Right cardiac atrium (tissue), 5 donors: ENCODE data around the gene PLXNA2. TPM values are rescaled to one million over a fixed set of nuclear protein-coding genes. Genes with fewer than 3 reads are reported as not detected.
A peak's percentile ranks its signal among the peaks of the same experiment; 100 is the strongest.

Experiments used
- ATAC-seq, 2 donors: fragments of 200-7000 bp; cut with Tn5 transposase; one replicate each; pipeline versions ENCODE4 v1.8.0 to v1.9.1; 2020; ENCODE audit warnings: moderate library complexity in 2 of 2, mild to moderate bottlenecking in 1 of 2
- DNase-seq, 3 donors: peaks; one replicate each; pipeline ENCODE4 v3.0.0-alpha.2; 2020
- H3K27ac ChIP-seq: one replicate; pipeline ENCODE4 v1.5.1; 2013; ENCODE audit warnings: mild to moderate bottlenecking, low read length, control low read depth, moderate library complexity
- H3K27me3 ChIP-seq: one replicate; pipeline ENCODE4 v1.6.1; 2013; ENCODE audit not compliant: control insufficient read depth, insufficient read depth
- H3K4me1 ChIP-seq: one replicate; pipeline ENCODE4 v1.6.1; 2013; ENCODE audit warnings: low read length; ENCODE audit not compliant: control insufficient read depth, insufficient read depth
- H3K4me3 ChIP-seq: one replicate; pipeline ENCODE4 v1.5.1; 2013; ENCODE audit warnings: low read length, control low read depth
- H3K9me3 ChIP-seq: one replicate; pipeline ENCODE4 v1.6.1; 2013; ENCODE audit warnings: low read length; ENCODE audit not compliant: control insufficient read depth
- WGBS: extraction: QIAGEN DNeasy Blood & Tissue Kit; methylation state at CpG from one replicate; pipeline ENCODE4 v1.1.7; 2013; 5-methylcytosine and 5-hydroxymethylcytosine counted together
- intact Hi-C, 4 donors: fragments of 100-400 bp; cut with DNase I; formaldehyde crosslinking; loops; one replicate each; pipeline versions ENCODE4 v1.11.0 to v1.14.0; 2022 to 2023
- polyA plus RNA-seq: library from polyadenylated mRNA; stranded (reverse); fragments of 200-250 nt; gene quantifications from one replicate; pipeline ENCODE4 v1.2.3, GENCODE V29; 2013
- total RNA-seq, 4 donors: library from RNA; stranded (reverse); fragmentation: NEBNext Ultra II Directional; extraction: Animal tissue kit (Norgen Biotek cat#: 25700); gene quantifications; one replicate each; pipeline ENCODE4 v1.2.1, GENCODE V29; 2021
- donor health status: healthy with polysubstance abuse.
- donor health status: DM: no; HTN: yes; CAD: no.
- donor health status: DM: no; HTN: no; CAD: no.
- donor health status: DM: no; HTN: yes; CAD: no; lungs with severe emphysema.
- donor health status: DM: yes; HTN: yes; CAD: no.

PLXNA2 gene
- total and polyA plus RNA-seq, 5 donors, result 7.3 to 26.6 (median 16.4) TPM

DNA sequence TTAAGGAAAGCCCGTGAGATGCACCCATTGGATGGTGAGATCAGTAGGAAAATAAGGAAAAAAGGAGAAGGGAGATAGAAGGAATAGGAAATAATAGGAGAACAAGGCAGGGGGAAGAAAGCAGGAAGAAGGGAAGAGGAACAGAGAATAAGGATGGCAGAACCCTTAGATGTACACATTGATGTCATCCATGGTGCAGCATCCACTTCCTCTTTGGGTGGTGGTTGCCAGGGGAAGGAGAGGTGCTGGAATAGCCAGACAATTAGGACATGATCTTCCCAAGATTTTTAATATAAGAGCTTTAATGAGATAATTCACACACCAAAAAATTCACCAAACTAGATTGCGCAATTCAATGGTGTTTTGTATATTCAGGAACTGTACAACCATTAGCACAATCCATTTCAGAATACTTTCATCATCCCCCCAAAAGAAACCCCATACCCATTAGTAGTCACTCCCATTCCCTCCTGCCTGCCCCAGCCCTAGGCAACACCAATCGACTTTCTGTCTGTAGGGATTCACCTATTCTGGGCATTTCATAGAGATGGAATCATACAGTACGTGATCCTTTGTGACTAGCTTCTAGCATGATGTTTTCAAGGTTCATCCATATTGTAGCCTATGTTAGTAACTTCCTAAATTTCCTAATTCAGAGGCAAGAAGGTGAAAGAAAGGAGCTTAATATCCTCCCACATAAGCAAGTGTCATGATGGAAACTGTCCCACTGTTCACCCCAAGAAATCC lies 121.4 kb downstream of the PLXNA2 start:
- ATAC-seq, result no peak
- intact Hi-C loops, result no loop called here
- no peak overlapping the region for H3K4me3 ChIP-seq
- H3K4me1 ChIP-seq, result no peaks in the 10 kb centered on the region
- WGBS, result 97% methylated on average over 4 of the region's 4 CpGs
- no peak overlapping the region for H3K27ac ChIP-seq
- DNase-seq, result no peak
- H3K9me3 ChIP-seq, result no peaks in the 10 kb centered on the region
- no peaks in the 10 kb centered on the region for H3K27me3 ChIP-seq

DNA sequence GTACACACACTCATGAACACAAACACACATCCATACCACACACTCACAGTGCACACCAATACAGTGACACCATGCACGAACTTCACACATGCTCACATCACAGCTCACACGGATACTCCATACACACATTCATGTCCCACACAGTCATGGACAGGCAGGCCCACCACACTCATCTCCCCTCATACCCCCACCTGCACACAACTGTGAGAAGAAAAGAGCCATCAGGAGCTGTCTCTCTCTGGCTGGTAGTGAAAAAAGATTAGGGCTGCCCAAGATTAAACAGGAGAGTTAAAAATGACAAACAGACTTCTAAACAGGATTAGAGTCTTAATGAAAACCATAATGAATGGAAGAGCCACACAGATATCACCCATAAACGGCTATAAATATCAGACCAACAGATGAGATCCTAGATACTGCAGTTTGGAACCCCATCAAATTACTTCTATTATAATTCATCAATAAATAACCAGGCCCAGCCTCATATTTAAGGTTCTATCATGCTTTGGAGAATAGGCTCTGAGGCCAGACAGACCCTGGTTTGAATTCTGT lies 122.3 kb downstream of the PLXNA2 start:
- Histone ChIP-seq H3K27me3 (no peaks in the 10 kb centered on the region), H3K9me3 (no peaks in the 10 kb centered on the region), H3K27ac (no peak overlapping the region), H3K4me1 (no peaks in the 10 kb centered on the region), H3K4me3 (no peak overlapping the region)
- WGBS, result 93% methylated on average over 3 of the region's 3 CpGs
- ATAC-seq (no peak), DNase-seq (no peak)
- intact Hi-C loops, result no loop called here

DNA sequence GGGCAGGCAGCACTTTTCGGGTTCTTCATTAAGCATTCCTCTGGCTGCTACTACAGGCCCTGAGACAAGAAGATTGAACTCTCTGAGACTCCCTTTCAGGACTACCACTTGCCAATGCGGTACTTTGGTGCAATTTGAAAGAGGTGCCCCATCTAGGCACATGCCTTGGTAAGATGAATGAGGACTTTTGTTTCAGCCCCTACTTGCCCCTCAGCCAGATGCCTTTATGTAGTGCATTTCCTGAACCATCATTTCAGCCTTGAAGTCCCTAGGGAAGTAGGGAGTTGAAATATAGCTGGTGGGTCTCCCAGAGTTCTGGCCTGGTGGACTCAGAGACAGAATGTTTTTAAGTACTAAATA lies 123.8 kb downstream of the PLXNA2 start:
- 35% methylated on average over 2 of the region's 2 CpGs for WGBS
- Histone ChIP-seq H3K4me3 (no peak overlapping the region), H3K27me3 (no peaks in the 10 kb centered on the region), H3K27ac (no peak overlapping the region), H3K9me3 (no peaks in the 10 kb centered on the region), H3K4me1 (no peaks in the 10 kb centered on the region)
- DNase-seq (no peak), ATAC-seq (no peak)
- intact Hi-C loops, result no loop called here

DNA sequence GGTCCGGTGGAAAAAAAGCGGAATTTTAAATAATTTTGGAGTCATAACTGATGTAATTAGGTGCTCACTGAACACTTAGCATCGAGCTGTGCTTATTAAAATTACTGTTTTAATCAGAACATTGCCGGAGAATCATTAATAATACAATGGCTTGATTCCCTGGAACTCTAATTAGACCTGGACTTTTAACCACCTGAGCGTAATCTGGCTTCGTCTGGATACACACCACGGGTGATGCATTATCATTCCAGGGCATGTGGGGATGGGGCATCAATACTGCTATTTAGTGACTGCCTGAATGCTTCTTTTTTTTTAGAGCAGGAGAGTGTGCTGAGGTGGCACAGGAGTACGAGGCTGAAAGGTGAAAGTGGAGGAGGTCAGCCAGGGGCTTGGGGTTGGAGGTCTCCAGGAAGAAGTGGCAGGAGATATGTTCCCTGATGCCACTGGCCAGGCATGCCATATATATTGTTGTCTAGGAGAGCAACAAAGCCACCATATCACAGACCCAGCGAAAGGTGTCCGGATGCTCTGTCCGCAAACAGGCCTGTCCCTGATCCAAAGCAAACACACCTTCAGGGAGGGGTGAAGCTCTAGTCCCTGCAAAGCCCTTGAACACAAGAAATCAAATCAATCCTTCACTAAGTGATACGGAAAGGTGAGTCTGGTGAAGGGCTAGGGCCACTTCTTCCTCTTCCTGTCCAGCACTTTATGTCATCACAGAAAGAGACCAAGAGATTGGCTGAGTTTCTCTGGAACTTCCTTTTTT lies 125.2 kb downstream of the PLXNA2 start:
- Histone ChIP-seq H3K27ac (no peak overlapping the region), H3K4me1 (no peaks in the 10 kb centered on the region), H3K4me3 (no peak overlapping the region), H3K27me3 (no peaks in the 10 kb centered on the region), H3K9me3 (no peaks in the 10 kb centered on the region)
- ATAC-seq (no peak), DNase-seq (no peak)
- 85% methylated on average over 12 of the region's 12 CpGs for WGBS
- intact Hi-C loops, result no loop called here

DNA sequence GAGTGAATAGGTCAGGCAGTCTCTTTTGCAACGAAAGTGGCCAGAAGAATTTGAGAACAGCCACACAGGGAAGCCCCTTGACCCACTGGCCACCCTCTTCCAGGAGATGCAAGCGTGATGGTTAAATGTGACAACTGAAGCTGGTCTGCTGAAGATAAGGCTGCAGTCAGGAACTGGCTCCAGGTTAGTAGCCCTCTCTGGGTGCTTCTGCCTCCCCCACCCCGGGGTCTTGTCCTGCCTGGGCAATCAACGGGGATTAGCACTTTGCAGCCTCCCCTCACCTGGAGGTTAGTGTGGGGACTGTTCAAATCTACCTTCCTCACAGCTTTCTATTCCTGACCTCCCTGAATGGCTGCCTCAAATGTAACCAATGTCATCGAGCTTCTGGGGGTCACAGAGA lies 125.9 kb downstream of the PLXNA2 start:
- H3K27ac ChIP-seq, result no peak overlapping the region
- ATAC-seq, result no peak
- no peaks in the 10 kb centered on the region for H3K4me1 ChIP-seq
- 74% methylated on average over 5 of the region's 5 CpGs for WGBS
- no peak for DNase-seq
- no peaks in the 10 kb centered on the region for H3K9me3 ChIP-seq
- no peak overlapping the region for H3K4me3 ChIP-seq
- intact Hi-C loops, result no loop called here
- no peaks in the 10 kb centered on the region for H3K27me3 ChIP-seq

DNA sequence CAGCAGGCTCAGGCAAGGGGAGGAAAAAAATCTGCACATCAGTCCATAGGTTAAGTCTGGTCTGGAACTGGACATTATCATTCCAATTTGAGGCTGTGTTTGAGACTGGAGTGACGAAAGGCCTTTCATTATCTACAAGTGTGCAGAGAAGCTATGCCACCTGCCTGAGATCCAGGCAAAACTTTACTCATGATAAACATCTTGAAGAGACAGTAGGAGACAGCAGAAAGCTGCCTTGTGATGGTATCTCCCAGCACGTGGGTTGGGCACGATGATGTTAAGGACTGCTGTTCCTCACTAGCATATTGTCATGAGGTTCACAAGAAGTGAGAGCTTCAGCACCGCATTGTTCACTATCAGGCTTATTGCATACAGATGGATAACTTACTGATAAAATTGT lies 126.4 kb downstream of the PLXNA2 start:
- H3K27ac ChIP-seq, result no peak overlapping the region
- H3K4me3 ChIP-seq, result no peak overlapping the region
- no peaks in the 10 kb centered on the region for H3K27me3 ChIP-seq
- 58% methylated on average over 4 of the region's 4 CpGs for WGBS
- DNase-seq, result no peak
- intact Hi-C loops, result no loop called here
- H3K4me1 ChIP-seq, result no peaks in the 10 kb centered on the region
- H3K9me3 ChIP-seq, result no peaks in the 10 kb centered on the region
- no peak for ATAC-seq

DNA sequence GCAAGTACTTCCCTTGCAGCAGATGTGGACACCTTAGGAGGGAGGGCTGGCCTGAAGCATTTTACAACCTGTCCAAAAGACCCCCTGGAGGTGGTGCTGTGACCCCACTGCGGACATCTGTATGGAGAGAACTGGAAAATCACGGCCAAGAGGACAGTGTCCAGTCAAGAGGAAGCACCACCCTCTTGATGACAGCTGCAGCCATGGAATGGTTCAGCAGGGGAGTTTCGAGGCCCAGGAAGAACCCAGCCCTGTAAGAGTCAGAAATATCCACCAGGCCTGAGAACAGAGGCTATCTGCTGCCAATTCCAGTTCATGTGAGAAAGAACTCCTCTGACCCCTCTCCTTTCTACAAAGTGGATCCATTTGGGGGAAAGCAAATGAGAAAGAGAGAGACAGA lies 126.8 kb downstream of the PLXNA2 start:
- peak in 1 of 2 donors; percentile 30 for ATAC-seq
- WGBS, result 44% methylated on average over 3 of the region's 3 CpGs

DNA sequence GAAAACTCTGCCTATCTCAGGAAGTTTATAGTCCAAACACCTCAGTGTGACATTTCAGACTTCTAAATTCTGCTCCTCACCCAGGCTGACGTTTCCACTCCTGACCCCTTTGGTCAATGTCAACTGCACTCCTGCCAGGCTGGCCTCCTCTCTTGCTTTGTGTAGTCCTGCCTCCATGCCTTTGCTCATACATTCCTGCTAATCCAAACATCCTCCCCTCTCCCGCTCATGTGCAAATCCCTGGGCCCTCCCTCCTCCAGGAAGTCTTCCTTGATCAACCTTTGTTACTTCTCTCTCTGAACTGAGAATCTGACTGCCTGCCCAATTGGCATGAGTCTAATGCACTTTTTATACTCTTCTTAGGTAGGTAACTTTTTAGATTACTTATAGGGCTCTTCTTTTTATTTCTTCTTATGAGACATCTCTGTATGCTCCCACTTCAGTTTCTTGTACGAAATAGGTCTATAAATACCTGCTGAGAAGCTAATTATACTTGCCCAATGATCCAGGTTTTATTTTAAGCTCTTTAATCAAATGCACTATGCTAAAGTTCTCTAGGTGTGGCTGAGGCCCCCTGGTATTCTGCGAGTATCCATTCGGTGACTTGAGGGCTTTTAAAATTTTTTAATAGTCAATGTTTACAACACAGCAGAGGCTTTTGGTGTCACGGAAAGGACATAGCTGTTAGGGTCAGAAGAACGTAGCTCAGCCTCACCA lies 128.1 kb downstream of the PLXNA2 start:
- H3K4me3 ChIP-seq, result no peak overlapping the region
- no peak overlapping the region for H3K27ac ChIP-seq
- no peak for ATAC-seq
- DNase-seq, result no peak
- H3K4me1 ChIP-seq, result no peaks in the 10 kb centered on the region
- no peaks in the 10 kb centered on the region for H3K9me3 ChIP-seq
- WGBS, result 77% methylated on average over 7 of the region's 7 CpGs
- intact Hi-C loops, result no loop called here
- H3K27me3 ChIP-seq, result no peaks in the 10 kb centered on the region

More for the DNA sequence above, 126.8 kb downstream of the PLXNA2 start:
- Histone ChIP-seq H3K9me3 (no peaks in the 10 kb centered on the region), H3K4me3 (no peak overlapping the region), H3K4me1 (no peaks in the 10 kb centered on the region), H3K27me3 (no peaks in the 10 kb centered on the region), H3K27ac (no peak overlapping the region)
- intact Hi-C loops, result no loop called here
- DNase-seq, result no peak

DNA sequence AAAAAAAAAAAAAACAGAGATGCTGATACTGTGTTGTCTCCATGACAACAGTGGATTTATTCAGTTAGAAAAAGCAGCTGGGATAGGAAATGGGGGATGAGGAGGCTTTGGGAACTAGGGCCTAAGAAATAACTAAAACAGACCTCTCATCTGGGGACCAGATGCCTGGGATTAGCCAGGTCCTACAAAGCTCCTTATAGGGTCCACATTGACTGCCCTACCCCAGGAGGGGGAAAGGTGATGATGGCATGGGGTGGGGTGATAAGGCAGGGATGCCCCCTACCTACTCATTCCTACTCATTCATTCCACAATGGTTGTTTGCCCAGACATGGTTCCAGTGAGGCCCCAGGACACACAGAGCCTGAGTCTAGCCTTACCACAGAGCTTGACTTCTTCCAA lies 131.2 kb downstream of the PLXNA2 start:
- intact Hi-C loops, result no loop called here
- H3K4me3 ChIP-seq, result no peak overlapping the region
- H3K27me3 ChIP-seq, result no peaks in the 10 kb centered on the region
- H3K4me1 ChIP-seq, result no peaks in the 10 kb centered on the region
- DNase-seq (no peak), ATAC-seq (no peak)
- H3K9me3 ChIP-seq, result no peaks in the 10 kb centered on the region
- H3K27ac ChIP-seq, result no peak overlapping the region

DNA sequence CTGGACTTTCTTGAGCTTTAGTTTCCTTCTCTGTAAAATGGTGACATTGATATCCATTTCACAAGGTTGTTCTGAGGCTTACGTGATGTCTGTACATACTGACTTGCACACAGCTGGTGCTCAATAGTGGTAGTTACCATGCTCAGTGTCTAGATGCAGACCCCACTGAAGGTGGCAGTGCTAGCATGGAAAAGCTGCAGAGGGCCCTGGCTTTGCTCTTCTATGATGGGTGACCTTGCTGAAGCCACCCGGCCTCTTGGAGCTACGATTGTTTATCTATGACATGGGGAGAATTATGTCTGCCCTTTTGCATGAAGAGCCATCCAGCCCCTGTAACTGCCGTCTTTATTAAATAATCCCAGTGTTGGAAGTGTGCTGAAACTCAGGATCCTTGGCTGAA lies 131.8 kb downstream of the PLXNA2 start:
- 86% methylated on average over 4 of the region's 4 CpGs for WGBS
- ATAC-seq (no peak), DNase-seq (peak in 1 of 3 donors; percentile 35)
- intact Hi-C loops, result no loop called here
- H3K27ac ChIP-seq, result no peak overlapping the region
- no peak overlapping the region for H3K4me3 ChIP-seq
- no peaks in the 10 kb centered on the region for H3K9me3 ChIP-seq
- H3K27me3 ChIP-seq, result no peaks in the 10 kb centered on the region
- H3K4me1 ChIP-seq, result no peaks in the 10 kb centered on the region

DNA sequence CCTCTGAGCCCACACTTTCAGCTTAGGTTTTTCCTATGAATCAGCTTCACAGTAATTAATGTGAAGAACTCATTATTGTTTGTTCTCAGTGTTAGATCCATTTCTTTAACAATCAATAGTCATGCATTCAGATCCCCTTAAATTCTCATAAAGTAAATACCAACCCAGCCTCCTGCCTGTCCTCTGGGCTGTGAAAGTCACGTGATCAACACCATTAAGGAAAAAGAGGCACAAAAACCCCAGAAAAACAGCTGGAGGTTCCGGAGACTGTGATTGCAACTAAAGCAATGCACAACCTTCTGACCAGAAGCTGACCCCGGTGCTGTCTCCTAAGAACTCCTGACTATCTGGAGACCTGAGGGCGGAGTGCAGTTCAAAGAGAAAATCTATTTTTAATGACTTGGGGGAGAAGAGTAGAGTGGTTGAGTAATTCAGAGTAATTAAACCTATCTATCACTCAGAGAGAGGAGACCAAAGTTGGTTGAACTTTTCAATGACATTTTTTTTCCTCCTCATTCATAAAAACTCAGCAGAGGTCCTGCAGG lies 132.5 kb downstream of the PLXNA2 start:
- H3K27me3 ChIP-seq, result no peaks in the 10 kb centered on the region
- H3K4me1 ChIP-seq, result no peaks in the 10 kb centered on the region
- H3K4me3 ChIP-seq, result no peak overlapping the region
- 88% methylated on average over 4 of the region's 4 CpGs for WGBS
- no peak overlapping the region for H3K27ac ChIP-seq
- ATAC-seq (no peak), DNase-seq (no peak)
- intact Hi-C loops, result no loop called here
- H3K9me3 ChIP-seq, result no peaks in the 10 kb centered on the region
